ENCODE data around the gene PROX1. TPM values are rescaled to one million over a fixed set of nuclear protein-coding genes. Genes with fewer than 3 reads are reported as not detected.

Gene PROX1
- total RNA-seq, 1 donor from 2014 or later = 82.9 TPM

- ATAC-seq = no peak
- intact Hi-C loops (cut with DNase I) = no loop called here
- no peak for DNase-seq (ENCODE audit: missing footprints)
These were observed 24.6 kb downstream of the PROX1 start for GRCh38 chr1:214012418-214012817.

- ATAC-seq (peak; percentile 44), DNase-seq (ENCODE audit: missing footprints) (no peak)
- intact Hi-C loops (cut with DNase I) = loop anchor here (2.0 kb wide), 1 partner anchor 17 kb away; no protein-coding TSS in a partner anchor
These were observed 26.0 kb downstream of the PROX1 start for GRCh38 chr1:214013614-214014377.

- DNase-seq (ENCODE audit: missing footprints) (no peak), ATAC-seq (peak; percentile 36)
- intact Hi-C loops (cut with DNase I) = loop anchor here (2.0 kb wide), 1 partner anchor 16 kb away; no protein-coding TSS in a partner anchor
These were observed 27.0 kb downstream of the PROX1 start for GRCh38 chr1:214014730-214015129.

GRCh38 chr1:214017191-214017982, 29.6 kb downstream of the PROX1 start:
- DNase-seq (ENCODE audit: missing footprints) (no peak), ATAC-seq (no peak)
- intact Hi-C loops (cut with DNase I) = no loop called here

GRCh38 chr1:214018386-214019268, 30.9 kb downstream of the PROX1 start:
- no peak for DNase-seq (ENCODE audit: missing footprints)
- intact Hi-C loops (cut with DNase I) = no loop called here
- ATAC-seq = no peak

GRCh38 chr1:214019499-214019898, 31.7 kb downstream of the PROX1 start:
- ATAC-seq = no peak
- no peak for DNase-seq (ENCODE audit: missing footprints)
- intact Hi-C loops (cut with DNase I) = no loop called here

- intact Hi-C loops (cut with DNase I) = no loop called here
- DNase-seq (ENCODE audit: missing footprints) (no peak), ATAC-seq (no peak)
These were observed 33.5 kb downstream of the PROX1 start for GRCh38 chr1:214021321-214021720.

- intact Hi-C loops (cut with DNase I) = no loop called here
- no peak for DNase-seq (ENCODE audit: missing footprints)
- ATAC-seq = no peak
These were observed 34.5 kb downstream of the PROX1 start for GRCh38 chr1:214022229-214022791.

GRCh38 chr1:214022810-214023425, 35.1 kb downstream of the PROX1 start:
- DNase-seq (ENCODE audit: missing footprints) = no peak
- ATAC-seq = no peak
- intact Hi-C loops (cut with DNase I) = no loop called here

- ATAC-seq (no peak), DNase-seq (ENCODE audit: missing footprints) (no peak)
- intact Hi-C loops (cut with DNase I) = no loop called here
These were observed 39.2 kb downstream of the PROX1 start for GRCh38 chr1:214026985-214027384.

GRCh38 chr1:214027498-214027897, 39.7 kb downstream of the PROX1 start:
- ATAC-seq (no peak), DNase-seq (ENCODE audit: missing footprints) (no peak)
- intact Hi-C loops (cut with DNase I) = no loop called here

- intact Hi-C loops (cut with DNase I) = no loop called here
- ATAC-seq = no peak
- DNase-seq (ENCODE audit: missing footprints) = no peak
These were observed 40.3 kb downstream of the PROX1 start for GRCh38 chr1:214028095-214028494.

- no peak for DNase-seq (ENCODE audit: missing footprints)
- no peak for ATAC-seq
- intact Hi-C loops (cut with DNase I) = no loop called here
These were observed 41.1 kb downstream of the PROX1 start for GRCh38 chr1:214028649-214029406.

GRCh38 chr1:214029796-214030195, 42.0 kb downstream of the PROX1 start:
- intact Hi-C loops (cut with DNase I) = loop anchor here (2.0 kb wide), 3 partner anchors 15 to 79 kb away; no protein-coding TSS in a partner anchor
- DNase-seq (ENCODE audit: missing footprints) (no peak), ATAC-seq (peak; percentile 79)

- intact Hi-C loops (cut with DNase I) = loop anchor here (2.0 kb wide), 3 partner anchors 16 to 78 kb away; no protein-coding TSS in a partner anchor
- ATAC-seq (peak; percentile 53), DNase-seq (ENCODE audit: missing footprints) (no peak)
These were observed 43.5 kb downstream of the PROX1 start for GRCh38 chr1:214031267-214031650.

GRCh38 chr1:214037468-214037867, 49.7 kb downstream of the PROX1 start:
- ATAC-seq (peak; percentile 28), DNase-seq (ENCODE audit: missing footprints) (no peak)
- intact Hi-C loops (cut with DNase I) = no loop called here

- ATAC-seq (no peak), DNase-seq (ENCODE audit: missing footprints) (no peak)
- intact Hi-C loops (cut with DNase I) = no loop called here
These were observed 51.7 kb downstream of the PROX1 start for GRCh38 chr1:214039394-214040018.
